ENCODE measurements around the gene EZR.
"Not testable (repeated sequence)": the region's sequence is repeated elsewhere in the genome, so short reads cannot be mapped to it uniquely, and the experiment has no call there.

EZR gene

GRCh38 chr6:158797331-158798310, 21.5 kb downstream of the EZR start:
- DNase-seq (ENCODE audit: low read depth, low spot score): peak; percentile 76

GRCh38 chr6:158796353-158796752, 22.8 kb downstream of the EZR start:
- no peak for DNase-seq (ENCODE audit: low read depth, low spot score)

- no peak for DNase-seq (ENCODE audit: low read depth, low spot score)
Measured at GRCh38 chr6:158795516-158795915, 23.7 kb downstream of the EZR start.

GRCh38 chr6:158793432-158793831, 25.7 kb downstream of the EZR start:
- DNase-seq (ENCODE audit: low read depth, low spot score): peak; percentile 46

GRCh38 chr6:158792505-158792904, 26.7 kb downstream of the EZR start:
- DNase-seq (ENCODE audit: low read depth, low spot score): not testable (repeated sequence)

- no peak for DNase-seq (ENCODE audit: low read depth, low spot score)
Measured at GRCh38 chr6:158791274-158791855, 27.8 kb downstream of the EZR start.

- DNase-seq (ENCODE audit: low read depth, low spot score): no peak
Measured at GRCh38 chr6:158789115-158789917, 29.9 kb downstream of the EZR start.

- DNase-seq (ENCODE audit: low read depth, low spot score): no peak
Measured at GRCh38 chr6:158787395-158787794, 31.8 kb downstream of the EZR start.

GRCh38 chr6:158786645-158787304, 32.4 kb downstream of the EZR start:
- no peak for DNase-seq (ENCODE audit: low read depth, low spot score)

- no peak for DNase-seq (ENCODE audit: low read depth, low spot score)
Measured at GRCh38 chr6:158785036-158785435, 34.1 kb downstream of the EZR start.

- peak; percentile 68 for DNase-seq (ENCODE audit: low read depth, low spot score)
Measured at GRCh38 chr6:158784505-158784904, 34.7 kb downstream of the EZR start.

- DNase-seq (ENCODE audit: low read depth, low spot score): no peak
Measured at GRCh38 chr6:158783851-158784250, 35.3 kb downstream of the EZR start.

- DNase-seq (ENCODE audit: low read depth, low spot score): no peak
Measured at GRCh38 chr6:158783167-158783450, 36.1 kb downstream of the EZR start.

- no peak for DNase-seq (ENCODE audit: low read depth, low spot score)
Measured at GRCh38 chr6:158782432-158783166, 36.6 kb downstream of the EZR start.

- DNase-seq (ENCODE audit: low read depth, low spot score): no peak
Measured at GRCh38 chr6:158781692-158782373, 37.3 kb downstream of the EZR start.

- no peak for DNase-seq (ENCODE audit: low read depth, low spot score)
Measured at GRCh38 chr6:158780988-158781691, 38.0 kb downstream of the EZR start.

GRCh38 chr6:158780246-158780884, 38.8 kb downstream of the EZR start:
- no peak for DNase-seq (ENCODE audit: low read depth, low spot score)

GRCh38 chr6:158778005-158778527, 41.1 kb downstream of the EZR start:
- DNase-seq (ENCODE audit: low read depth, low spot score): no peak

- DNase-seq (ENCODE audit: low read depth, low spot score): no peak
Measured at GRCh38 chr6:158777510-158777909, 41.7 kb downstream of the EZR start.

All from astrocyte of the hippocampus (primary cell).